A673 (cell line): ENCODE results near the gene HOXA5. TPM values are rescaled to one million over a fixed set of nuclear protein-coding genes. Genes with fewer than 3 reads are reported as not detected.

Experiments
- BruUV-seq: library from RNA; stranded (reverse); fragments of 400-500 nt; replicated peaks from 2 replicates; lab custom pipeline; 2021; lab: Mats Ljungman, UMichigan
- CTCF ChIA-PET: fragments of 300-600 bp; sonication (Branson Sonifier 250); formaldehyde crosslinking; loops from one replicate; lab custom pipeline; 2022; ENCODE audit warnings: antibody characterized with exemption; lab: Charles Lee
- POLR2A ChIA-PET: fragments of 300-600 bp; sonication (Branson Sonifier 250); formaldehyde crosslinking; loops from one replicate; lab custom pipeline; 2022; ENCODE audit warnings: antibody characterized with exemption; ENCODE audit not compliant: low non-redundant PET; lab: Charles Lee
- DNase-seq: peaks from one replicate; pipeline ENCODE4 v3.0.0-alpha.2; 2015; ENCODE audit warnings: low spot score
- H3K27ac ChIP-seq: fragments of 200-600 bp; sonication (generic); 2 replicates; pipeline ENCODE4 v1.5.1; 2016; ENCODE audit warnings: mixed run types, low read depth, mild to moderate bottlenecking, mixed read lengths, antibody characterized with exemption, low read length; ENCODE audit not compliant: poor library complexity, severe bottlenecking
- H3K27me3 ChIP-seq: fragments of 200-600 bp; sonication (generic); replicated peaks from 2 replicates; pipeline ENCODE4 v1.6.1; 2017; ENCODE audit warnings: mixed run types, low read depth, mild to moderate bottlenecking, mixed read lengths, antibody characterized with exemption, low read length; ENCODE audit not compliant: insufficient read depth, poor library complexity
- H3K36me3 ChIP-seq: fragments of 200-600 bp; sonication (generic); 2 replicates; pipeline ENCODE4 v1.6.1; 2016; ENCODE audit warnings: mixed run types, mild to moderate bottlenecking, mixed read lengths, antibody characterized with exemption, low read length; ENCODE audit not compliant: insufficient read depth, poor library complexity, severe bottlenecking
- H3K4me1 ChIP-seq: fragments of 200-600 bp; sonication (generic); 2 replicates; pipeline ENCODE4 v1.6.1; 2017; ENCODE audit warnings: mixed run types, mild to moderate bottlenecking, mixed read lengths, antibody characterized with exemption, low read length; ENCODE audit not compliant: insufficient read depth, poor library complexity, severe bottlenecking
- H3K4me3 ChIP-seq: fragments of 200-600 bp; sonication (generic); 2 replicates; pipeline ENCODE4 v1.5.1; 2016; ENCODE audit warnings: low read depth, mixed run types, mild to moderate bottlenecking, mixed read lengths, low read length; ENCODE audit not compliant: poor library complexity, severe bottlenecking
- H3K9me3 ChIP-seq: fragments of 200-600 bp; sonication (generic); 2 replicates; pipeline ENCODE4 v1.6.1; 2016; ENCODE audit warnings: mixed run types, low read depth, mild to moderate bottlenecking, mixed read lengths, antibody characterized with exemption, low read length; ENCODE audit not compliant: poor library complexity, severe bottlenecking
- CTCF ChIP-seq: fragments of 300-800, 200-600 bp; sonication (generic); conservative IDR thresholded peaks from 2 replicates; pipeline ENCODE4 v1.5.1; 2017; ENCODE audit warnings: low read depth, mild to moderate bottlenecking, antibody characterized with exemption, low read length, moderate library complexity, mixed read lengths
- EZH2 ChIP-seq: fragments of 200-600 bp; sonication (generic); IDR thresholded peaks from 2 replicates; pipeline ENCODE4 v1.6.1; 2017; ENCODE audit warnings: borderline replicate concordance, low read depth, mild to moderate bottlenecking, mixed read lengths, antibody characterized with exemption, low read length; ENCODE audit not compliant: poor library complexity, severe bottlenecking
- intact Hi-C: fragments of 100-400 bp; cut with micrococcal nuclease; formaldehyde crosslinking; loops from one replicate; pipeline ENCODE4 v1.10.0; 2022; ENCODE audit not compliant: unreplicated experiment
- total RNA-seq: library from RNA; stranded (reverse); gene quantifications from 2 replicates; pipeline ENCODE4 v1.2.3, GENCODE V29; 2021

HOXA5 gene
- total RNA-seq, 1 experiment from 2014 or later, result not detected

DNA sequence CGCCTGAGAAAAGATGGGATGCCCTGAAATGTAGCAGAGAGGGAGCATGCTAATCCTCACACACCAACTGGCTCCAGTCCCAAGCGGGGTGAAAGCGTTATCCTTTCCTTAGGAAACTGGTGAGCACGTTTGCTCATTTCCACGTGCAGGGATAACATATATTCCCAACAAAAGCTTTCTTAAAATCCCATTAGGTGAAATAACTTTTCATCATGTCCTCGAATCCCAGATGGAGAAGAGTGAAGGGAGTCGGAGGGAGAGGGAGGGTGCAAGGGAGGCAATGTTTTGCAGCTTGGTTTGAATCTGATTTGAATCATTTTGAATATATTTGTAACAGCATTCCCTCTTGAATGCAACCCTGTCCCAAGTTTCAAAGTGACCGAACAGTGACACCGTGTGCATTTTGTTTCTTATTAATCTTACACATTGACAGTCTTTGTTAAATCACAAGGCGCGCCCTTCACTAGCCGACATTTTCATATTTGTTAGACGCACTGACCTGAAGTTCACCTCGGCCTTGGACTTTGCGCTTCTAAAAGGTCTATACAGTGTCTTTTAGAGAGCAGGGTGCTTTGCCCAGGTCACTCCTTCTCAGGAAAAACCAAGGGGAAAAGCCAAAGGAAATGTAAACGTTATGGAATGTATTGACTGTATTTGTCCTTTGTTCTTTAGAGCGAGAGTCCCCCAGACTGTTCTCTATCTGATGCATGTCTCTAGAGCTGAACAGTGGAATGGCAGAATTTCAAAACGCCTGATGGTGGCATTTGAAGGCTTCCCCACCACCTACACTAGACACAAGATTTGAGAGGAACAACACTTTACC is 9.9 kb downstream of the HOXA5 start:
- Histone ChIP-seq H3K4me3 (no peak overlapping the region), H3K27ac (no peak overlapping the region), H3K27me3 (peaks cover 100% of the 10 kb centered on the region)

DNA sequence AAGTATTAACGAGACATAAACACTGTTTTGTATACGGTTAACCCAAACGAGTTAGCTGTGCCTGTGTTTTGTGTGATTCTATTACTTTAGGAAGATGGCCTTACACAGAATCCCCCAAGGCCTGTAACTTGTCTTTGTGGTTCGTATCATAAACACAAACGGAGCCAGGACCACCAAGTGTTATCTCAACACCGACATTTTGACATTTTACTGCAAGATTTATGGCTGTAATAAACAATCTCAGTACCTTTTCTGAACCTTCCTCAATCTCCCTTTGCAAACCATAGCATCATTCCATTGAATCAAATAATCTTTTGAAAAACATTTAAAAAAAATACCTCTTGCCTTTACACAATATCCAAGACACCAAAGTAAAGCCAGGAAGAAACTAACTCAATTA is 10.5 kb downstream of the HOXA5 start:
- peaks cover 100% of the 10 kb centered on the region for H3K27me3 ChIP-seq
- ChIA-PET POLR2A (no interaction called here), CTCF (no interaction called here)
- no peak overlapping the region for H3K4me3 ChIP-seq
- H3K9me3 ChIP-seq, result no peaks in the 10 kb centered on the region
- H3K4me1 ChIP-seq, result no peaks in the 10 kb centered on the region
- no peak overlapping the region for H3K27ac ChIP-seq
- TF ChIP-seq CTCF (no peak), EZH2 (no peak)
- intact Hi-C loops, result no loop called here
- BruUV-seq, result no TSS peak
- DNase-seq, result no peak
- no peaks in the 10 kb centered on the region for H3K36me3 ChIP-seq

More for the DNA sequence above, 9.9 kb downstream of the HOXA5 start:
- POLR2A ChIA-PET, result no interaction called here
- TF ChIP-seq CTCF (no peak), EZH2 (no peak)
- Histone ChIP-seq H3K36me3 (no peaks in the 10 kb centered on the region), H3K4me1 (no peaks in the 10 kb centered on the region), H3K9me3 (no peaks in the 10 kb centered on the region)
- no TSS peak for BruUV-seq
- CTCF ChIA-PET, result no interaction called here
- no peak for DNase-seq
- intact Hi-C loops, result no loop called here

GRCh38 chr7:27132214-27132613 is 11.3 kb downstream of the HOXA5 start:
- no TSS peak for BruUV-seq
- Histone ChIP-seq H3K27ac (no peak overlapping the region), H3K4me1 (no peaks in the 10 kb centered on the region), H3K4me3 (no peak overlapping the region), H3K9me3 (no peaks in the 10 kb centered on the region), H3K36me3 (no peaks in the 10 kb centered on the region), H3K27me3 (peaks cover 100% of the 10 kb centered on the region)
- TF ChIP-seq EZH2 (no peak), CTCF (no peak)
- intact Hi-C loops, result no loop called here
- no peak for DNase-seq
- CTCF ChIA-PET, result no interaction called here
- POLR2A ChIA-PET, result no interaction called here
